Measurements from ENCODE around the gene SLC45A1. TPM values are rescaled to one million over a fixed set of nuclear protein-coding genes. Genes with fewer than 3 reads are reported as not detected.

Gene SLC45A1
- total RNA-seq, 3 donors from 2014 or later (not counting 1 experiment from before 2014, with no cell fraction given) = 0.45 to 0.68 (median 0.52) TPM

DNA sequence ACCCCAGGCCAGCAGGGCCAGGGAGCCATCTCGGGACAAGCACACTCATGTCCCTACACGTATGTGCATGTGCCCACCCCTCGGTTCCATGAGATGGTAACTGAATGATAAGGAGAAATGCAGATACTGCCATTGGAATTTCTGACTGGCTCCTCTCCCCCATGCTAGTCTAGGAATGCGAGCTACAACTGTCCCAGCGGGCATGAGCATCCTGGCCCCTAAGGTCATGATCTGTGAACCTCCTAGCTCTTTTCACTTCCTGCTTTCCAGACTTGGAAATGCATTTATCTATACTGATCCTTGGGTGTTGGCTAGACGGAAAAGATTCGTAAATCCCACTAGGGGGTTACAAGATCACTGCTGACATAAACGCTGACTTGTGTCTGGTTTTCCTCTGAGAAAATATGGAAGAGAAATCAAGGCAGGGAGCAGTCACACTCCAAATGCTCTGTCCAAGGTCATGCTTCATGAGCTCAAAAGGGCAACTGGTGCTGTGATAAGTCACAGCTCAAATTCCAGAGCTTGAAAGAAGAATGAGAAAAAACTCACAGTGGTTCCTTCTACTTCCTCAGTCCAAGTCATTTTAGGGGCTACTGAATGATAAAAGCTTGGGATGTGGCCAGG is 49.8 kb downstream of the SLC45A1 start:
- H3K4me1 Mint-ChIP-seq = peaks cover 0 to 22% of the 10 kb centered on the region in 2 donors

DNA sequence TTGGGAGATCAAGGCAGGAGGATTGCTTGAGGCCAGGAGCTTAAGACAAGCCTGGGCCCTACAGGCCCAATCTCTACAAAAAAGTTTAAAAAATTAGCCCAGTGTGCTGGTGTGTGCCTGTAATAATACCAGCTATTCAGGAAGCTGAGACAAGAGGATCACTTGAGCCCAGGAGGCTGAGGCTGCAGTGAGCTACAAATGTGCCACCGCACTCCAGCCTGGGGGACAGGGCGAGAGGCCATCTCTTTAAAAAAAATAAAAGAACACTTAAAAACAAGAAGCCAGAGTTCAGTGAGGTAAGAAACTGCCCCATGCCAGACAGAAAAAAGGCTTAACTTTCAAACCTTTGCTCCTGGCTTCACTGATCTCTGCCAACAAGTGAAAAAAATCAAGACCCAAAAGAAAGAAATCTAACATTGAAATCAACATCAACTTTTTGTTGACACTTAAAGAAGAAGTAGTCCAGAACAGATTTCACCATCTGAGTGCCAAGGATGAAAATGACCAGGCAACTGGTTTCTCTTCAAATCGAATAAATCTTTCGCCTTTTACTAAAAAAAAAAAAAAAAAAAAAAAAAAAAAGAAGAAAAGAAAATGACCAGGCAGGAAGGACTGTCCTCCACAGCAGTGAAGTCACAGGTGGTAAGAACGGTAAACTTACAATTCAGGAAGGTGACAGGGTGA is 51.2 kb downstream of the SLC45A1 start:
- H3K36me3 Mint-ChIP-seq = no peaks in the 10 kb centered on the region
- 38% methylated on average over 3 of the region's 5 CpGs for WGBS (ENCODE audit: insufficient coverage)

More for the DNA sequence above, 49.8 kb downstream of the SLC45A1 start:
- H3K27me3 ChIP-seq (ENCODE audit: control insufficient read depth, insufficient read depth, low read length) = no peaks in the 10 kb centered on the region
- no peaks in the 10 kb centered on the region for H3K27me3 Mint-ChIP-seq (ENCODE audit: low read depth in 2 of 2)
- 99% methylated on average over 8 of the region's 8 CpGs for WGBS (ENCODE audit: insufficient coverage)
- no peaks in the 10 kb centered on the region for H3K9me3 ChIP-seq (ENCODE audit: control insufficient read depth, insufficient read depth, low read length)
- no peak overlapping the region for H3K4me3 Mint-ChIP-seq
- ATAC-seq (no peak), DNase-seq (no peak)
- H3K4me3 ChIP-seq (ENCODE audit: low read length) = no peak overlapping the region
- TF ChIP-seq, protein P1, sequence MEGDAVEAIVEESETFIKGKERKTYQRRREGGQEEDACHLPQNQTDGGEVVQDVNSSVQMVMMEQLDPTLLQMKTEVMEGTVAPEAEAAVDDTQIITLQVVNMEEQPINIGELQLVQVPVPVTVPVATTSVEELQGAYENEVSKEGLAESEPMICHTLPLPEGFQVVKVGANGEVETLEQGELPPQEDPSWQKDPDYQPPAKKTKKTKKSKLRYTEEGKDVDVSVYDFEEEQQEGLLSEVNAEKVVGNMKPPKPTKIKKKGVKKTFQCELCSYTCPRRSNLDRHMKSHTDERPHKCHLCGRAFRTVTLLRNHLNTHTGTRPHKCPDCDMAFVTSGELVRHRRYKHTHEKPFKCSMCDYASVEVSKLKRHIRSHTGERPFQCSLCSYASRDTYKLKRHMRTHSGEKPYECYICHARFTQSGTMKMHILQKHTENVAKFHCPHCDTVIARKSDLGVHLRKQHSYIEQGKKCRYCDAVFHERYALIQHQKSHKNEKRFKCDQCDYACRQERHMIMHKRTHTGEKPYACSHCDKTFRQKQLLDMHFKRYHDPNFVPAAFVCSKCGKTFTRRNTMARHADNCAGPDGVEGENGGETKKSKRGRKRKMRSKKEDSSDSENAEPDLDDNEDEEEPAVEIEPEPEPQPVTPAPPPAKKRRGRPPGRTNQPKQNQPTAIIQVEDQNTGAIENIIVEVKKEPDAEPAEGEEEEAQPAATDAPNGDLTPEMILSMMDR (IDR thresholded peaks at IDR 0.05) = no peak
- intact Hi-C loops (cut with micrococcal nuclease) = no loop called here
- H3K36me3 ChIP-seq (ENCODE audit: control insufficient read depth, insufficient read depth, low read length) = peaks cover 27% of the 10 kb centered on the region
- H3K27ac ChIP-seq (ENCODE audit: low read length) = no peak overlapping the region
- H3K27ac Mint-ChIP-seq = no peak overlapping the region
- no peaks in the 10 kb centered on the region for H3K9me3 Mint-ChIP-seq
- H3K36me3 Mint-ChIP-seq = no peaks in the 10 kb centered on the region
- H3K4me1 ChIP-seq (ENCODE audit: control insufficient read depth, insufficient read depth, low read length) = no peaks in the 10 kb centered on the region

DNA sequence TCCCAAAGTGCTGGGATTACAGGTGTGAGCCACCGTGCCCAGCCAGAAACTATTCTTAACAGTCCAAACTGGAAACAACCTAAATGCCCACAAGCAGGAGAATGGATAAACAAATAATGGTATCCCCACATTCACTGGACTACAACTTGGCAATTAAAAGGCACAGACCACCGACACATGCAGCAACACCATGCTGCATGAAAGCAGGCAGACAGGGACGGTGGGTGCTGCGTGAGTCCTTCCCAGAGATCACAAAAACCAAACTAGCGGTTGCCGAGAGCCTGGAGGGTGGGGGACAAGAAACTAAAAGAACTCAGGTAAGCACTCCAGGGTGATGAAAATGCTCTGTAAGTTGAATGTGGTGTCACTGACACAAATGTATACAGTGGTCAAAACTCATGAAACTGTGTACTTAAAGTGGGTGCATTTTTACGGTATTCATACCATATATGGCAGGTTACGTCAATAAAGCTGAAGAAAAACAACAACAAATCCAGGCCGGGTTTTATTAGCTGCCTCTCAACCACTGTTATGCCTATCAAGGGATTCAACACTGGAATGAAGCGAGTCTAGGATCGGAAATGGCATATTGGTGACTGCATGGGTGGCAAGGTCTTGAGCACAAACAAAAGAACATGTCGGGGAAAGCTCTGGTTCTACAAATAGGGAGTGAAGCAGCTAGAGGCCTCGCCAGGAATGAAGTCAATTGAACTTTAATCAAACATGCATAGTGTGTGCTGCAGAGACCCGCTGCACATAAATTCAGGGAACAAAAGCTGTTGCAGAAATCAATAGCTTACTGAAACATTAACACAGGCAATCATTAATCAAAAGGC is 52.4 kb downstream of the SLC45A1 start:
- DNase-seq = no peak
- Mint-ChIP-seq H3K36me3 (no peaks in the 10 kb centered on the region), H3K4me1 (peaks cover 6 to 27% of the 10 kb centered on the region in 2 donors), H3K27me3 (ENCODE audit: low read depth in 2 of 2) (no peaks in the 10 kb centered on the region), H3K9me3 (no peaks in the 10 kb centered on the region), H3K4me3 (no peak overlapping the region), H3K27ac (no peak overlapping the region)
- H3K27me3 ChIP-seq (ENCODE audit: control insufficient read depth, insufficient read depth, low read length) = no peaks in the 10 kb centered on the region
- H3K36me3 ChIP-seq (ENCODE audit: control insufficient read depth, insufficient read depth, low read length) = peaks cover 6% of the 10 kb centered on the region
- no peak overlapping the region for H3K27ac ChIP-seq (ENCODE audit: low read length)
- no peaks in the 10 kb centered on the region for H3K9me3 ChIP-seq (ENCODE audit: control insufficient read depth, insufficient read depth, low read length)
- intact Hi-C loops (cut with micrococcal nuclease) = no loop called here
- H3K4me3 ChIP-seq (ENCODE audit: low read length) = no peak overlapping the region
- 96% methylated on average over 14 of the region's 14 CpGs for WGBS (ENCODE audit: insufficient coverage)
- no peaks in the 10 kb centered on the region for H3K4me1 ChIP-seq (ENCODE audit: control insufficient read depth, insufficient read depth, low read length)
- TF ChIP-seq, protein P1 (IDR thresholded peaks at IDR 0.05) = no peak
- ATAC-seq = no peak

More for the DNA sequence above, 51.2 kb downstream of the SLC45A1 start:
- H3K27ac Mint-ChIP-seq = no peak overlapping the region
- TF ChIP-seq, protein P1 (IDR thresholded peaks at IDR 0.05) = no peak
- H3K4me1 Mint-ChIP-seq = peaks cover 0 to 22% of the 10 kb centered on the region in 2 donors
- H3K9me3 Mint-ChIP-seq = no peaks in the 10 kb centered on the region
- no peaks in the 10 kb centered on the region for H3K27me3 Mint-ChIP-seq (ENCODE audit: low read depth in 2 of 2)
- Histone ChIP-seq H3K9me3 (ENCODE audit: control insufficient read depth, insufficient read depth, low read length) (no peaks in the 10 kb centered on the region), H3K4me1 (ENCODE audit: control insufficient read depth, insufficient read depth, low read length) (no peaks in the 10 kb centered on the region), H3K4me3 (ENCODE audit: low read length) (no peak overlapping the region), H3K27ac (ENCODE audit: low read length) (no peak overlapping the region), H3K36me3 (ENCODE audit: control insufficient read depth, insufficient read depth, low read length) (peaks cover 16% of the 10 kb centered on the region), H3K27me3 (ENCODE audit: control insufficient read depth, insufficient read depth, low read length) (no peaks in the 10 kb centered on the region)
- intact Hi-C loops (cut with micrococcal nuclease) = no loop called here
- DNase-seq (no peak), ATAC-seq (no peak)
- no peak overlapping the region for H3K4me3 Mint-ChIP-seq
